ENCODE data around the gene MRAS.
"Not testable (repeated sequence)": the region's sequence is repeated elsewhere in the genome, so short reads cannot be mapped to it uniquely, and the experiment has no call there.

MRAS gene

GRCh38 chr3:138394686-138395085, 46.3 kb downstream of the MRAS start:
- no peak for DNase-seq

GRCh38 chr3:138395865-138396751, 47.7 kb downstream of the MRAS start:
- no peak for DNase-seq

GRCh38 chr3:138396752-138397410, 48.5 kb downstream of the MRAS start:
- no peak for DNase-seq

GRCh38 chr3:138397983-138398382, 49.6 kb downstream of the MRAS start:
- no peak for DNase-seq

GRCh38 chr3:138398791-138399575, 50.6 kb downstream of the MRAS start:
- DNase-seq, result no peak

GRCh38 chr3:138399766-138400165, 51.4 kb downstream of the MRAS start:
- DNase-seq, result no peak

GRCh38 chr3:138400651-138401070, 52.3 kb downstream of the MRAS start:
- no peak for DNase-seq

- no peak for DNase-seq
Observed at GRCh38 chr3:138401834-138402233, 53.5 kb downstream of the MRAS start.

- DNase-seq, result no peak
Observed at GRCh38 chr3:138404121-138404520, 55.7 kb downstream of the MRAS start.

GRCh38 chr3:138405001-138405400, 56.6 kb downstream of the MRAS start:
- no peak for DNase-seq

- no peak for DNase-seq
Observed at GRCh38 chr3:138405486-138405885, 57.1 kb downstream of the MRAS start.

- no peak for DNase-seq
Observed at GRCh38 chr3:138406606-138407005, 58.2 kb downstream of the MRAS start.

- no peak for DNase-seq
Observed at GRCh38 chr3:138407236-138407907, 59.0 kb downstream of the MRAS start.

GRCh38 chr3:138408751-138409570, 60.6 kb downstream of the MRAS start:
- DNase-seq, result no peak

GRCh38 chr3:138412821-138413551, 64.6 kb downstream of the MRAS start:
- DNase-seq, result no peak

- not testable (repeated sequence) for DNase-seq
Observed at GRCh38 chr3:138416236-138416635, 67.9 kb downstream of the MRAS start.

- DNase-seq, result peak; percentile 87
Observed at GRCh38 chr3:138417559-138417982, 69.2 kb downstream of the MRAS start.

GRCh38 chr3:138418601-138419206, 70.3 kb downstream of the MRAS start:
- no peak for DNase-seq

- DNase-seq, result no peak
Observed at GRCh38 chr3:138423316-138423715, 74.9 kb downstream of the MRAS start.

- DNase-seq, result no peak
Observed at GRCh38 chr3:138424323-138424722, 75.9 kb downstream of the MRAS start.

GRCh38 chr3:138426211-138426610, 77.8 kb downstream of the MRAS start:
- DNase-seq, result no peak

Measured in NCI-H1105 treated with DMSO at 0.1 percent for 48 hours (cell line).